ENCODE results near the gene CCDC12.

DNA sequence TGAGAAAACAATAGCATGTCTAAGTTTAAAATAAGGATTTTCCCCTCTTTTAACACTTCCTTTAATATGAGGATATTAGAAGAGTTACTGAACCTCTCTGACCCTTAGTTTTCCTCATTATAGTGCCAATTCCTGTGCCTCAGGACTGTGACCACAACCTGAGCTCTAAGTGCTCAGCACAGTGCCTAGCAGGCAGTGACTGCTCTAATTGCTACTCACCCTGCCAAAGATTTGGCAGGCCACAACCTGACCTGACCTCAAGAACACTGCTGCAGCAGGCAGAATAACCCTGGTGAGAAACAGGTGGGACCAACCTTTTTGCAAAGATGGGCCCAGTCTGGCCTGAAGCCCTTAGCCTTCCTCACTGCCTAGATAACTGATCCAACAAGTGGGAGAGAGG, 38.6 kb upstream of the CCDC12 start:
- no peak for TF ChIP-seq EZH2 (IDR thresholded peaks at IDR 0.05; ENCODE audit: insufficient read depth, poor library complexity, severe bottlenecking)
- TF ChIP-seq EZH2phosphoT487 (IDR thresholded peaks at IDR 0.05; ENCODE audit: insufficient read depth, low read depth), result no peak

All from GM23248 (cell line).